OCI-LY7 (cell line): ENCODE results near the gene ERLIN1. TPM values are rescaled to one million over a fixed set of nuclear protein-coding genes. Genes with fewer than 3 reads are reported as not detected.
A peak's percentile ranks its signal among the peaks of the same experiment; 100 is the strongest.

Source experiments
- Bru-seq: library from RNA; stranded (reverse); fragments of 400-500 nt; gene quantifications from one replicate; lab custom pipeline; 2021; lab: Mats Ljungman, UMichigan
- BruChase-seq, 2 experiments: library from RNA; stranded (reverse); fragments of 400-500 nt; gene quantifications; one replicate each; lab custom pipeline; 2021; lab: Mats Ljungman, UMichigan
- BruUV-seq: library from RNA; stranded (reverse); fragments of 400-500 nt; replicated peaks from 2 replicates; lab custom pipeline; 2021; lab: Mats Ljungman, UMichigan
- CTCF ChIA-PET: fragments of 300-600 bp; sonication (Branson Sonifier 250); formaldehyde crosslinking; loops from one replicate; lab custom pipeline; 2022; ENCODE audit warnings: antibody characterized with exemption; ENCODE audit not compliant: unreplicated experiment; lab: Charles Lee
- POLR2A ChIA-PET: fragments of 300-600 bp; sonication (Branson Sonifier 250); formaldehyde crosslinking; loops from one replicate; lab custom pipeline; 2022; ENCODE audit warnings: antibody characterized with exemption; lab: Charles Lee
- DNase-seq: peaks from one replicate; pipeline ENCODE4 v3.0.0-alpha.2; 2015; ENCODE audit warnings: low spot score
- H2AFZ ChIP-seq: fragments of 200-600 bp; sonication (generic), shearing (Covaris generic); 2 replicates; pipeline ENCODE4 v1.6.1; 2014; ENCODE audit warnings: mild to moderate bottlenecking, antibody characterized with exemption, low read length, moderate library complexity
- H3K27ac ChIP-seq: fragments of 200-600 bp; sonication (generic); 2 replicates; pipeline ENCODE4 v1.5.1; 2014; ENCODE audit warnings: mixed run types, low read depth, mild to moderate bottlenecking, moderate library complexity, low read length, inconsistent platforms; ENCODE audit not compliant: poor library complexity, severe bottlenecking
- H3K36me3 ChIP-seq: fragments of 200-600 bp; sonication (generic); 2 replicates; pipeline ENCODE4 v1.6.1; 2014; ENCODE audit warnings: mild to moderate bottlenecking, antibody characterized with exemption, low read length, moderate library complexity, mixed read lengths; ENCODE audit not compliant: insufficient read depth
- H3K4me1 ChIP-seq: fragments of 200-600 bp; sonication (generic); 2 replicates; pipeline ENCODE4 v1.5.1; 2014; ENCODE audit warnings: mild to moderate bottlenecking, low read length; ENCODE audit not compliant: insufficient read depth, poor library complexity, severe bottlenecking
- H3K4me2 ChIP-seq: fragments of 200-600 bp; sonication (generic); 2 replicates; pipeline ENCODE4 v1.6.1; 2014; ENCODE audit warnings: mild to moderate bottlenecking, low read length
- H3K4me3 ChIP-seq: fragments of 200-600 bp; sonication (generic); 2 replicates; pipeline ENCODE4 v1.5.1; 2014; ENCODE audit warnings: mild to moderate bottlenecking, low read depth, low read length; ENCODE audit not compliant: poor library complexity, severe bottlenecking
- H3K79me2 ChIP-seq: fragments of 200-600 bp; sonication (generic); 2 replicates; pipeline ENCODE4 v1.6.1; 2016; ENCODE audit warnings: low read depth, mild to moderate bottlenecking, low read length, moderate library complexity, mixed read lengths; ENCODE audit not compliant: insufficient read depth
- H3K9me2 ChIP-seq: fragments of 200-600 bp; sonication (generic); 2 replicates; pipeline ENCODE4 v1.6.1; 2016; ENCODE audit warnings: mild to moderate bottlenecking, low read length, mixed read lengths; ENCODE audit not compliant: insufficient read depth
- H3K9me3 ChIP-seq: fragments of 200-600 bp; sonication (generic); 2 replicates; pipeline ENCODE4 v1.6.1; 2014; ENCODE audit warnings: mild to moderate bottlenecking, mixed run types, low read length, mixed read lengths
- H4K20me1 ChIP-seq: fragments of 200-600 bp; sonication (generic); 2 replicates; pipeline ENCODE4 v1.6.1; 2014; ENCODE audit warnings: mild to moderate bottlenecking, antibody characterized with exemption, low read length, moderate library complexity, mixed read lengths; ENCODE audit not compliant: insufficient read depth
- CTCF ChIP-seq: fragments of 200-600 bp; sonication (generic); conservative IDR thresholded peaks from 2 replicates; pipeline ENCODE4 v1.5.1; 2014; ENCODE audit warnings: mild to moderate bottlenecking, antibody characterized with exemption, low read length, moderate library complexity, mixed read lengths
- EZH2phosphoT487 ChIP-seq: fragments of 200-600 bp; sonication (generic); IDR thresholded peaks from 2 replicates; pipeline ENCODE4 v1.6.1; 2018; ENCODE audit warnings: low read depth, borderline replicate concordance, mild to moderate bottlenecking, mixed run types, antibody characterized with exemption, low read length, moderate library complexity, mixed read lengths
- intact Hi-C: fragments of 100-400 bp; cut with micrococcal nuclease; formaldehyde crosslinking; loops from one replicate; pipeline ENCODE4 v1.10.0; 2022; ENCODE audit not compliant: unreplicated experiment
- long read RNA-seq: library from polyadenylated mRNA; stranded (forward); transcript quantifications from one replicate; pipeline ENCODE4 v2.0.0, GENCODE V29; 2022
- total RNA-seq, 2 experiments: library from RNA; depleted of rRNA in 1 of 2; stranded (reverse); fragments of >200 nt in 1 of 2; shearing (Covaris generic) in 1 of 2; gene quantifications; 2 replicates each; pipeline ENCODE4 v1.2.3, GENCODE V29; 2014 to 2022

ERLIN1 gene
- 24.7 and 26.7 TPM in 2 replicates for total RNA-seq (2014; rRNA removed; shearing (Covaris generic))
- total RNA-seq (2022), result 24.1 and 25.6 TPM in 2 replicates
- percentile 87 among the genes with signal in this experiment for Bru-seq, nascent RNA
- percentile 76 among the genes with signal in this experiment for BruChase-seq, experiment 1, labeled RNA remaining after a 6-hour chase
- BruChase-seq, experiment 2, labeled RNA remaining after a 2-hour chase, result percentile 84 among the genes with signal in this experiment
- long read RNA-seq, full-length matches to known transcripts, result 59 of 137 reads
- long read RNA-seq, partial matches to known transcripts, result 7 of 137 reads
- long read RNA-seq, other reads (novel, unspliced or antisense), result 71 of 137 reads

DNA sequence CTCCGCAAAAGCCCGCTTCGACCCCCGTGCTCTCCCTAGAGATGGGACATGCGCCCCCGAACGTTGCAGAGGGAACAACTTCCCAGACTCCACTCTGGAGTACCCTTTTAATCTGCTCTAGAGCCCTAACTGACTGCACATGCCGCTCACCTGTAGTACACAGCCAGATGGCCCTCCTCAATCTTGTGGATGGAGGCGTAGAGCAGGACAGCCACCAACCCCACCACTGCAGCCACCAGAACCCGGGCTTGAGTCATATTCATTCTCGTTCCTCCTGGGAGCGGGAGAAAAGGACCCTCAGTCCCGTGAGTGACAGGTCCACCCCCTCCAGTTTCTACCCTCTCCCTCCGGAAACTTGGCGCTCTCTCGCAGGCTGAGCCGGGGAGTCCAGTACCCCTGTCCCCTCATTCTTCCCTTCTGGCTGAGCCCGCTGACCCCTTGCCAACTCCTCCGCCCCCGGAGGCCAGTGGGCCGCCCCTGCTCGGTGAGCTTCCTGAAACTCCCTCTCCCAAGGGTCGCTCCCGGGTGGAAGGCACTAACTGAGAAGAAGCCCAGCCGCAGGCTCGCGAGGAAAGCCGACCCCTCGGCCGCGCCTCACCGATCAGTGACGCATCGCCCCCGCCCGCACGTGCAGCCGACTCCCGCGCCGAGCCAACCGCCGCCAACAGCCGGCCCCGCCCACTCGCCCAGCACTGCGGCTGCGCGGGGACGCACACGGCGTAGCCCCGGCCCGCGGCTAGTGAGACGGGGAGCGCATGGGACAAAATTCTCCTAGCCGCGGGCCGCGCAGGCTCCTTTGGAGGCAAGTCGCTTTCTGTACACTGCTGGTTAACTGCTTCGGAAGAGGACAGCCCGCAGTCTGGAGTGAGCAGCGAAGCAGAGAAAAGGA lies at the start of gene ERLIN1:
ERLIN1 (minus strand) TSS at position 666 of the 889 bp plus-strand sequence; CDS start at position 263, 403 bp downstream.
- Histone ChIP-seq H4K20me1 (peaks cover 6% of the 10 kb centered on the region; the same call in 1 of the 2 replicates), H3K4me2 (peak within 1 kb of the TSS; percentile 92), H3K79me2 (peaks cover 82% of the 10 kb centered on the region), H3K4me3 (peak within 1 kb of the TSS; percentile 90), H2AFZ (peak within 1 kb of the TSS; percentile 85), H3K9me2 (no peaks in the 10 kb centered on the region), H3K9me3 (no peaks in the 10 kb centered on the region), H3K27ac (peak within 1 kb of the TSS; percentile 85), H3K4me1 (peaks cover 36% of the 10 kb centered on the region), H3K36me3 (peaks cover 62% of the 10 kb centered on the region)
- POLR2A ChIA-PET, result interaction anchor here (0.6 to 1.4 kb wide), 4 partner anchors 7 to 1633 kb away, joined by 3 to 6 read pairs (median 4); no protein-coding TSS in a partner anchor
- BruUV-seq, result no TSS peak
- TF ChIP-seq EZH2phosphoT487, result no peak
- TF ChIP-seq CTCF, result peak; percentile 57
- peak; percentile 93 for DNase-seq
- CTCF ChIA-PET, result no interaction called here
- intact Hi-C loops, result loop anchor here (1.0 to 10.0 kb wide), 4 partner anchors 44 to 189 kb away; partner anchors contain the start of genes CHUK, DNMBP and SCD

- POLR2A ChIA-PET, result interaction anchor here (1.3 kb wide), 1 partner anchor 46 kb away, joined by 4 read pairs; no protein-coding TSS in a partner anchor
- Histone ChIP-seq H3K4me1 (peaks cover 27% of the 10 kb centered on the region), H3K4me3 (no peak overlapping the region), H3K4me2 (no peak overlapping the region), H3K9me3 (no peaks in the 10 kb centered on the region), H3K36me3 (peaks cover 65% of the 10 kb centered on the region), H4K20me1 (no peaks in the 10 kb centered on the region; the same call in 1 of the 2 replicates), H3K79me2 (peaks cover 22% of the 10 kb centered on the region; the same call in 1 of the 2 replicates), H3K27ac (no peak overlapping the region), H2AFZ (no peak overlapping the region), H3K9me2 (no peaks in the 10 kb centered on the region)
- TF ChIP-seq CTCF (no peak), EZH2phosphoT487 (no peak)
- CTCF ChIA-PET, result no interaction called here
- no peak for DNase-seq
- no TSS peak for BruUV-seq
- intact Hi-C loops, result no loop called here
These were observed 46.3 kb upstream of the ERLIN1 start for GRCh38 chr10:100232101-100232500.
